Hepatocyte (in vitro differentiated cells): ENCODE results near the gene COG2.

Experiments used
- CTCF ChIP-seq: fragments of 200-600 bp; sonication (generic); IDR thresholded peaks from 2 replicates; pipeline ENCODE4 v1.5.1; 2016; ENCODE audit warnings: antibody characterized with exemption, mild to moderate bottlenecking; ENCODE audit not compliant: poor library complexity
- EZH2 ChIP-seq: fragments of 200-600 bp; sonication (generic); IDR thresholded peaks from 2 replicates; pipeline ENCODE4 v1.6.1; 2016; ENCODE audit warnings: antibody characterized with exemption, mild to moderate bottlenecking, borderline replicate concordance
- EZH2phosphoT487 ChIP-seq: fragments of 200-600 bp; sonication (generic); IDR thresholded peaks from one replicate; pipeline ENCODE4 v1.6.1; 2018; ENCODE audit warnings: antibody characterized with exemption, mild to moderate bottlenecking, low read depth, moderate library complexity; ENCODE audit not compliant: unreplicated experiment, severe bottlenecking

DNA sequence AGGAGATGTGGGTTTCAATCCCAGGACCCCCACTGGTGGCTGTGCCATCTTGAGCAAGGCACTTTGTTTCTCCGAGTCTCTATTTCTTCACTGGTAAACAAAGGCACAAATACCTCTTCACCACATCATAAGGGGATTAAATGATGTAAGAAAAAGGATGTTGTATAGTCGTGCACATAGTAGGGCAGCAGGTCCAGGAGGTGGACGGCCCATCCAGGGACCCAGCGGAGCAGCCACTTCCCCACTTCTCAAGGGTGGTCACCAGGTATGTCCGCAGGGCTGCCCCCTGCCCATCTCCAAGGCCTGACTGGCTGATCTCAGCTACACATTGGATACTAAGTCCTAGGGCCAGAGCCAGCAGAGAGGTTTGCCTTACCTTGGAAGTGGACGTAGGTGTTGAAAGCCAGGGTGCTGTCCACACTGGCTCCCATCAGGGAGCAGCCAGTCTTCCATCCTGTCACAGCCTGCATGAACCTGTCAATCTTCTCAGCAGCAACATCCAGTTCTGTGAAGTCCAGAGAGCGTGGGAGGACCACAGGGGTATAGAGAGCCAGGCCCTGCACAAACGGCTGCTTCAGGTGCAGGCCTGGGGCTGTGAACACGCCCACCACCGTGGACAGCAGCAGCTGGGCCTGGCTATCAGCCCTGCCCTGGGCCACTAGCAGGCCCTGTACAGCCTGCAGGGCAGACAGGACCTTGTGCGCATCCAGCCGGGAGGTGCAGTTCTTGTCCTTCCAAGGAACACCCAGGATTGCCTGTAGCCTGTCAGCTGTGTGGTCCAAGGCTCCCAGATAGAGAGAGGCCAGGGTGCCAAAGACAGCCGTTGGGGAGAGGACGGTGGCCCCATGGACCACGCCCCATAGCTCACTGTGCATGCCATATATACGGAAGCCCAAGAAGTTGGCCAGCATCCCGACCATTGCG is 67.6 kb downstream of the COG2 start:
- TF ChIP-seq CTCF (no peak), EZH2phosphoT487 (no peak), EZH2 (no peak)
